Measurements from ENCODE around the gene COL5A1.

- TF ChIP-seq POLR2A (IDR thresholded peaks at IDR 0.05), result no peak
- TF ChIP-seq CTCF (IDR thresholded peaks at IDR 0.05), result no peak
These were observed 126.7 kb downstream of the COL5A1 start for GRCh38 chr9:134768332-134768708.
